ENCODE data around the gene CHN1. TPM values are rescaled to one million over a fixed set of nuclear protein-coding genes. Genes with fewer than 3 reads are reported as not detected.

Gene CHN1
- polyA plus RNA-seq, 4 donors = 24.7 to 28.8 (median 25.3) TPM

- DNase-seq (ENCODE audit: low read depth in 4 of 4, low spot score in 3 of 4) = no peak
These were observed 212.7 kb downstream of the CHN1 start for GRCh38 chr2:174792309-174793025.

DNA sequence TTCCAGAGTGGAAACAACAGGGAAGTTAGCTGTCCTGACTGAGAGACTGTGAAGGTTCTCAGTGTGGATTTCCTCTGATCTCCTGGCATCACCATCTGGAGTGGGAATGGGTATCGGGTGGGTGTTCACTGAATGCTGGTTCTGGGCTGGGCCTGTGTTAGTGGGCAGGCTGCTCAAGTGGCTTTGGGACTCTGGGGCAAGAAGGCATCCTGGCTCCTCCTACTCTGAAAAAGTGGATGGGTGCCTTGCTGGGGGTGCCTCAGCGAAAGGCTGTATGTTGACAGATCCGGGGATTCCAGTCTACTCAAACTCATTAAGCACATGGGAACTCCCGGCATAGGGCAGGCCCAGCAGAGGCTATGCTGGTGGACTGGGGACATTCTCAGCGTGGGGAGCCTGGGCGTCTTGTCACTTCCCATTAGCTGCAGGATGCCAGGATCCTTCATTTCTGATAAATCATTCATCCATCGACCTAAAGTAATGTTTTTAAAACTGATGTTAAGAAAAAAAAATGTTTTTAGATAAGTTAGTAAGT is 213.4 kb downstream of the CHN1 start:
- DNase-seq (ENCODE audit: low read depth in 4 of 4, low spot score in 3 of 4) = no peak

DNA sequence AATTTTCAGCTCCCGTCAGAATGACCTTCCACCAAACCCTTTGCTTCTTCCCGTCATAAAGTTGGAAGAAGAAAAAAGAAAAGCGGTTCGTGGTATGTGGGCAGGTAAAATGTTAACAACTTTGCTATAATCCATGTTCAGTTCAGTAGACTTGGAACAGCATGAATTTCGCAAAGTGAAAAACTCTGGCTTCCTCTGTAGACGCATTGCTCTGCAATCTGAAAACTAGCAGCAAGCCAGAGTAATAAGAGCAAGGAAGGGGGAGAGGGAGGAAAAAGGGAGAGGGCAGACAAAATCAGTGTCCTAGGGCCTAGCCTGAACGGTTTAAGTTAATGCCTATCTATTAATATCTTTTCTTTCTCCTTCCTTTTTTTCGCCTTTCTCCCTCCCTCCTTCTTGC is 214.2 kb downstream of the CHN1 start:
- no peak for DNase-seq (ENCODE audit: low read depth in 4 of 4, low spot score in 3 of 4)

DNA sequence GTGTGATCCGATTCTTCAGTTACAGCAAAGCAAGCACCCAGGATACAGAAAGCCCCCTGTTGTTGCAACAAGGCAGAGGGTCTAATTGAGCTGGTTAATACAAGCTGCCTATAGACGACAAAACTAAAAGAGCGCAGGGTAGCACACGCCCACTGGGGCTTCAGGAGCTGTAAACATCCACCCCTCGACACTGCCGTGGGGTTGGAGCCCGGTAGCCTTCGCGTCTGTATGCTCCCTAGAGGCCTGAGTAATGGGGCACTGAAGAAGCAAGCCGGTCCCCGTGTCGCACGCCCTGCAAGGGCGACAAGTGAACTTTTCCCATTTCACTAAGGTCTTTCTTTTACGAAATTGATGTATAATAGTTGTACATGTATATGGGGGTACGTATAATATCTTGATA is 216.2 kb downstream of the CHN1 start:
- no peak for DNase-seq (ENCODE audit: low read depth in 4 of 4, low spot score in 3 of 4)

- no peak for DNase-seq (ENCODE audit: low read depth in 4 of 4, low spot score in 3 of 4)
These were observed 216.8 kb downstream of the CHN1 start for GRCh38 chr2:174788291-174788929.

DNA sequence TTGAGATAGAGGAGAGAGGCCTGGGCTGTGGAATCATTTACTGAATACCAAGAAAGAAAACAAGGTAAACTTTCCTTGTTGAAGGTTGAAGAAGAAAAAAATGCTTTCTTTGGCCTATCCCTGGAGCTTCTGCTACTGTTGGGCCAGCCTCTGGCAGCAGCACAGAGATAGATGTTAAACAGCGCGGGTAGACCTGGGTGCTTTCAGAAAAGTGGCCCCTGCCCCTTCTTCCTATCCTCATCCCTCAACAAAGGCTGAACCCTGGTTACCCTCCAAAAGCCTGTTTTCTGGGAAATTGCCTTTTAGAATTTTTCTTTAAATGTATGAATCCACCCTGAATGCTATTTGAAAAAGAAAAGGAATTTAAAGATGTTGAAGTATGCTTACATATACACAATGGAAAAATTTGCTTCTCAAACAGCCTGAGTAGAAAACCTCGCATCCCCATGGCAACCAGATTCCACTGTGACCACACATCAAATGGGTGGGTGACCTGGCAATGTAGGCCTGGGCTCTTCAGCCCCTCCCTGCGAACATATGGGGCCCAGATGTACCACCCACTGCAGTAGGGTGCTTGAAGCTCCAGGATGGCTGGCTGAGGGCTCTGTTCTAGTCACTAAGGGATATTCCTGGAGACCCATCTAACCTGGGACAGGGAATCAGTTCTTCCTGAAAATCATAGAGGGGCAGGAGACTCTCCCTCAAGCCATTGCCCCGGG is 217.5 kb downstream of the CHN1 start:
- no peak for DNase-seq (ENCODE audit: low read depth in 4 of 4, low spot score in 3 of 4)

- no peak for DNase-seq (ENCODE audit: low read depth in 4 of 4, low spot score in 3 of 4)
These were observed 219.0 kb downstream of the CHN1 start for GRCh38 chr2:174786066-174786725.

DNA sequence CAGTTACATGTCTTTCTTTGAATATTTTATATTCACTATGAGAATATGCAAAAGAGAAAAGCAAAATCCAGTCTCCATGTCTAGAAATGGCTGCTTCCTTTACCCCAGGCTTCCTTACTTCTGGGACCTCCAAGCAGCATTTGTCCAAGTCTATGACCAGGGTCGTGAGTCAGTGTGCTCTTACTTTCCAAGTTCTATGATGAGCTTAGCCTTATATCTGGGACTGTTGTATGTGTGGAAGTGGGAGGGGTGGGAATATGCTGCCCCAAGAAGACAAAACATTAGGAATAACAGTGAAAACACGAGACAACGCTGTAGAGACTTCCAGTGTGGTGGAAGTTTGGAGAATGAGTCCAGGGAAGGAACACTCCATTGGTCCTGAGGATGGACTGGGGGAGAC is 219.7 kb downstream of the CHN1 start:
- DNase-seq (ENCODE audit: low read depth in 4 of 4, low spot score in 3 of 4) = no peak

DNA sequence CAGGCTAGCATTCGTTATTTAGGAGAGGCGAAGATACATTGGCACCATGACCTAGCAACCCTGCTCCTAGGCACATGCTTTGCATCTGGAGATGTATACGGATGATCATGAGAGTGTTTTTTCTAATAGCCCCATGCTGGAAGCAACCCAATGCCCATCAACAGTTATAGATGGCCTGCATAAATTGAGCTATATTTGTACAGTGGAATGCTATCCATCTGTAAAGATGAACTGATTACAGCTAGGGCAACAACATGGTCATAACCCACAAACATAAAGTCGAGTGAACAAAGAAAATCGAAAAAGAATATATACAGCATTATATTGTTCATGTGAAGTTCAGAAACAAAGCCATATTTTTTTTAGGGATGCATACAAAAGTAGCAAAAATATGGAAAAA is 220.3 kb downstream of the CHN1 start:
- DNase-seq (ENCODE audit: low read depth in 4 of 4, low spot score in 3 of 4) = no peak

GRCh38 chr2:174784316-174784715 is 220.9 kb downstream of the CHN1 start:
- no peak for DNase-seq (ENCODE audit: low read depth in 4 of 4, low spot score in 3 of 4)

DNA sequence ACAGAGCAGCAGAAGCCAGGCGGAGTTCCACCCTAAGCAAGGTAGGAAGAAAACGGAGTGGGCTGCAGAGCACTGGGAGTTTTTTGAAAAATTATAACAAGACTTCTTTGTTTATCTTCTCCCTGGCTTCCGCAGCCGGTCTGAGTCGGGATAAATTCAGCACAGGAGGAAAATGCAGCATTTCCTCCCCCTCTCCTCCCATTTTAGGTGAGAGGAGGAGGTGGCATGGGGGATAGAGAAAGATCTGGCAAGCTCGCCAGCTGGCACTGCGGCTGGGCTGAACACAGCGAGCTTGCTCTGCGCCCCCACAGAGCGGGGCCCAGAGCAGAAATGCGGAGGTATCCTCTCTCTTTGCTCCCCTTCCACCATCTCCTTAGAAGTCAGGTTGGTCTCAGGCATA is 223.2 kb downstream of the CHN1 start:
- DNase-seq (ENCODE audit: low read depth in 4 of 4, low spot score in 3 of 4) = no peak

GRCh38 chr2:174781298-174781697 is 223.9 kb downstream of the CHN1 start:
- DNase-seq (ENCODE audit: low read depth in 4 of 4, low spot score in 3 of 4) = no peak

DNA sequence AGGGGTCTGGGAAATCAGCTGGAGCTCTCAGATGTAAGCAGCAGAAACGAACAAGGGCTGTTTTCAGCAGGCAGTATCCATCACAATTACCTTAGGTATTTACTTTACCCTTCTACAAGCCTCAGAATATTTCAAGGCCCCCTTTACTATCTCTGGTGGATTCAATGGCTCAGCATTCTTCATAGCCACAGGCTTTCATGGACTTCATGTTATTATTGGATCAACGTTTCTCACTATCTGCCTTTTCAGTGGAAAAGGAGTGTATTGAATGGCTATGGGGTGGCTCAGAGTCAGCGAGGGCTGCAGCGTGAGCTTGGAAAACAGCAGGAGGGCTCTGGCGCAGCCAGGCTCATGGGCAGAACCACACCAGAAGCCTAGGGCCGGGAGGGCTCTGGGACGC is 224.3 kb downstream of the CHN1 start:
- DNase-seq (ENCODE audit: low read depth in 4 of 4, low spot score in 3 of 4) = no peak

GRCh38 chr2:174780191-174780840 is 224.9 kb downstream of the CHN1 start:
- no peak for DNase-seq (ENCODE audit: low read depth in 4 of 4, low spot score in 3 of 4)

DNA sequence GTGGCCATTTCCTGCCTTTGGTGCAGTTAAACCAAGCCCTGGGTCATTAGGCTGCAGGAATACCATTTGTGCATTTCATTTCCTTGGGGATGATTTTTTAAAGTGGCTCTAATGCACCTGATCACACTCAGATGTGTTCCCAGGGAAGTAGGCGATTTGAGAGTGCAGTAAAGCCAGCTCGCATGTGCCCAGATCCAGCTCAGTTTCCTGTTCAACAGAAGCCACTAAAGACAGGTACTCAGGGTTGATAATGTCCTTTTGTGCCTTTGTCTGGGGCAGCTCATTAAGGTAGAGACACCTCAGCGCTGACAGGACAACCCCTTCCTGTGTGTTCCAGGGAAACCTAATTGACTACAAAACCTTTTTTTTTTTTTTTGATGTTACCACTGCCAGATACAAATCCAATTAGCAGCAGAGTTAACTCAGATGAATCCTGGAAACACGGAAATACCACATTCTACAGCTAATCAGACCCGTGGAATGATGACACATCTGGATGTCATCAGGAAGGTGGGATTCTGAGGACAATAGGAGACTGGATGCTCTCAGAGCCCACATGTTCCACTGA is 225.7 kb downstream of the CHN1 start:
- DNase-seq (ENCODE audit: low read depth in 4 of 4, low spot score in 3 of 4) = no peak

DNA sequence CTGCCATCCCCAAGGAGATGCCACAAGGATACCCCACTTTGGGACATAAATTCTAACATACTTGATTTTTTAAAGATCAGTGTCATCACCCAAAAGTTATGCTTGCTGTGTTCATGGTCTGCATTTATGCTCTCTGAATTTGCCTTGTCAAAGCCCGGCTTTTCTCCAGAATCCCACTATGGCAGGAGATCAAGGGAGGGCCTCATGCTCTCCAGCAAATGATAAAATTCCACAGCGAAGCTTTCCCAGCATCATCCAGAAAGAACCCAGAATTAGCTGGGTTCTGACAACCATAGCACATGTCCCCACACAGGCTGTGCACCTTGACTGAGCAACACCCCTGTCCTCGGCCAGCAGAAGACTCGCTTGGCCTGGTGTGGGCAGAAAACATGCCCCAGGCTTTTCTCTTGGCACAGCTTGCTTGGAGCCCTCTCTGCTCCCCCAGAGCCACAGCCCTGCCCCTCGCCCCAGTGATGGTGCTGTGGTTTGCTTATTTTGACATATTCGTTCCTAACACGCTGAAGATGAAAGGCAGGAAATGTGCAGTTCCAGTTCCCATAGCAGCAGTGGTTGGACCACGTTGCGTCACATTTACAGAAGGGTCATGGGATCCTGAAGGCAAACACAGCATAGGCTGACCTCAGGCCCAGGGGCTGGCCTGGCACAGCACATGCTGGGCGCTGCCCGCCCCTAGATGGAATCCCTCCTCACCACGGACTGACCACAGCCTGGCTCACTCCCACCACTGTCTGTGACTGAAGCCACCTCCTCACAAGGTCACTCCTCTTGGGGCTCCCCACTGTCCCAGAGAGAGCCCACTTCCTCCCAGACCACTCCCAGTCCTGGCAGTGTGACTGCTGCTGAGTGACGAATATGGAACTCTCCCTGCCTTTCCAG is 226.8 kb downstream of the CHN1 start:
- DNase-seq (ENCODE audit: low read depth in 4 of 4, low spot score in 3 of 4) = no peak

DNA sequence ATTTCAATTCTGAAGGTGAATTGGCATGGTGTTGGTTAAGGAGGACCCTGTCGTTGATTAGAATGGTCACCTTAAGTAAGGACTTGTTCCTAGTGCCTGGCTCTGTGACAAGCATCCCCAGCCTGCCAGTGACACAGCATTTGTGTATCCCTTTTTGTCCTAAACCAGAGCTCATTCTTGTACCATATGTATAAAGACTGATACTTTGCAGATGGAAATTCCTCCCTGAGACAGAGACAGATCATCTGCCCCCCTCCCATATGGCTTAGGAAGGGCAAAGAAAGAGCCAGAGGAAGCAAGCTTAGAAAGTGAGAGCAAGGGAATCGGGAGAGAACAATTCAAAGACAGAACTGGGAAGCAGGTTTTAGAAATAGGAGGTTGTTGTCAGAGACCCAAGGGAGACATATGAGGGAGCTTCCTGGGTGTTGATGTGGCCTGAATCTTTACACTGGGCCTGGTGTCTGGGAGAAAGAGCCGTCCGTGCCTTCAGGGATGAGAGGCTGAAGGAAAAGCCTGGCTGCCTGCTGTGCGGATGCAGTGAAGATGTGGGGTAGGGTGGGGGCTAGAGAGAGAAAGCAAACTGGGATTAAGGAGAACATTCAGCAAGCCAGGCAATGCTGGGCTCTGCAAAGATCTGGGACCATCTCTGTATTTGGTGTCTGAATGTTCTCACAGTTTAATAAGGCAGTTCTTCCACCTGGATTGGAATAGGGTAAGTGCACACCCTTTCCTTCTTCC is 227.7 kb downstream of the CHN1 start:
- DNase-seq (ENCODE audit: low read depth in 4 of 4, low spot score in 3 of 4) = no peak

- no peak for DNase-seq (ENCODE audit: low read depth in 4 of 4, low spot score in 3 of 4)
These were observed 228.5 kb downstream of the CHN1 start for GRCh38 chr2:174776675-174777074.

GRCh38 chr2:174776223-174776622 is 229.0 kb downstream of the CHN1 start:
- DNase-seq (ENCODE audit: low read depth in 4 of 4, low spot score in 3 of 4) = no peak
